ENCODE results near the gene LIN37. TPM values are rescaled to one million over a fixed set of nuclear protein-coding genes. Genes with fewer than 3 reads are reported as not detected.

Gene LIN37
- total and polyA plus RNA-seq, 4 donors, result 2.6 to 7.0 (median 6.1) TPM

DNA sequence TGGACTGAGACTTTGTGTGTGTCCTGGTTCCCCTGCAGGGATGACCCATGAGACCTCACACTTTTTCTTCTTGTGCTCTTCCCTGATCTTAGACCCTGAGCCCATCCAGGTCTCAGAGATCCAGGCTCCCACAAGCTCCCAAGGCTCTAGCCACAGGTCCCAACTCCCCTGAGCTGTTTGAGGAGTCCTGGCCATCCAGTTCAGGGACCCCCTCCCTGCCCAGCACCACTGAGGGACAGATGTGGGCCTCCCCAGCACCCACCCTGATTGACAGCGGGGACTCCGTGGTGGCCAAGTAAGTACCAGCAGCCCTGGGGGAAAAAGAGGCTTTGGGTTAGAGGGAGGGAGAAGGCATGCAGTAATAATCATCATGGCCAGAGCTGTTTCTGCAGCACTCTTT lies 11.3 kb downstream of the LIN37 start:
- Histone ChIP-seq H3K27me3 (ENCODE audit: control insufficient read depth in 4 of 4, insufficient read depth in 4 of 4, low read length in 3 of 4) (no peaks in the 10 kb centered on the region), H3K36me3 (ENCODE audit: control insufficient read depth in 4 of 4, insufficient read depth in 3 of 4, low read depth in 1 of 4, low read length in 3 of 4) (peaks cover 1 to 8% (median 2%) of the 10 kb centered on the region in 4 donors), H3K4me3 (ENCODE audit: low read depth in 1 of 3, low read length in 3 of 3) (no peak overlapping the region), H3K9me3 (ENCODE audit: control insufficient read depth in 4 of 4, low read length in 3 of 4) (no peaks in the 10 kb centered on the region), H3K27ac (ENCODE audit: low read depth in 1 of 2, low read length in 2 of 2) (no peak overlapping the region), H3K9ac (ENCODE audit: low read depth in 1 of 2, low read length in 2 of 2) (no peak overlapping the region), H3K4me1 (ENCODE audit: control insufficient read depth in 4 of 4, insufficient read depth in 4 of 4, low read length in 3 of 4) (peaks cover 14 to 19% (median 18%) of the 10 kb centered on the region in 4 donors)
- WGBS, result 99% methylated on average over 2 of the region's 2 CpGs
- TF ChIP-seq RAD21 (IDR thresholded peaks at IDR 0.05) (no peak), FOXA2 (IDR thresholded peaks at IDR 0.05) (no peak)
- TF ChIP-seq, protein P1, sequence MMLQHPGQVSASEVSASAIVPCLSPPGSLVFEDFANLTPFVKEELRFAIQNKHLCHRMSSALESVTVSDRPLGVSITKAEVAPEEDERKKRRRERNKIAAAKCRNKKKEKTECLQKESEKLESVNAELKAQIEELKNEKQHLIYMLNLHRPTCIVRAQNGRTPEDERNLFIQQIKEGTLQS (IDR thresholded peaks at IDR 0.05), result no peak
- DNase-seq (ENCODE audit: low spot score), result no peak

DNA sequence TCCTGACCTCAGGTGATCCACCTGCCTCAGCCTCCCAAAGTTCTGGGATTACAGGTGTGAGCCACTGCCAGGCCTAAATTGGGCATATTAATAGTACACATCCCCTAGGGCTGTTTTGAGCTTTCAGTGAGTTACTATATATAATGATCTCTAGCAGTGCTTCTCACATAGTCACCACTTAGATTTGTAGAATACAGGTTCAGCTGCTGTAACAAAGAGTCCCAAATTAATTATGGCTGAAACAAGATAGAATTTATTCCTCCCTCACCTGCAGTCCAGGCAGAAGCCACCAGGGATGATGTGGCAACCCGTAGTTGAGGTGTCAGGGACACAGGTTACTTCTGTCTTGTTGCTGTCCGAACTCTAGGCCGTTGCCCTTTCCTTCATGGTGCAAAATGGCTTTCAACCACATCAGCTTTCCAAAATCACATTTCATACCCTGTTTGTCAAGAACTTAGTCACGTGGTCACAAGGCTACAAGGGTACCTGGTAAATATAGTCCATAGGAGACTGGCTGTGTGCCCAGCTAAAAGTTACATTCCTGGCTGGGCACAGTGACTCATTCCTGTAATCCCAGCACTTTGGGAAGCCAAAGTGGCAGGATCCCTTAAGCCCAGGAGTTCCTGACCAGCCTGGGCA lies 12.5 kb downstream of the LIN37 start:
- H3K36me3 ChIP-seq (ENCODE audit: control insufficient read depth in 4 of 4, insufficient read depth in 3 of 4, low read depth in 1 of 4, low read length in 3 of 4), result peaks cover 4 to 8% (median 5%) of the 10 kb centered on the region in 4 donors

More for the DNA sequence above, 12.5 kb downstream of the LIN37 start:
- WGBS, result 53% methylated on average over 4 of the region's 4 CpGs
- no peak overlapping the region for H3K4me3 ChIP-seq (ENCODE audit: low read depth in 1 of 3, low read length in 3 of 3)
- TF ChIP-seq, protein P2, sequence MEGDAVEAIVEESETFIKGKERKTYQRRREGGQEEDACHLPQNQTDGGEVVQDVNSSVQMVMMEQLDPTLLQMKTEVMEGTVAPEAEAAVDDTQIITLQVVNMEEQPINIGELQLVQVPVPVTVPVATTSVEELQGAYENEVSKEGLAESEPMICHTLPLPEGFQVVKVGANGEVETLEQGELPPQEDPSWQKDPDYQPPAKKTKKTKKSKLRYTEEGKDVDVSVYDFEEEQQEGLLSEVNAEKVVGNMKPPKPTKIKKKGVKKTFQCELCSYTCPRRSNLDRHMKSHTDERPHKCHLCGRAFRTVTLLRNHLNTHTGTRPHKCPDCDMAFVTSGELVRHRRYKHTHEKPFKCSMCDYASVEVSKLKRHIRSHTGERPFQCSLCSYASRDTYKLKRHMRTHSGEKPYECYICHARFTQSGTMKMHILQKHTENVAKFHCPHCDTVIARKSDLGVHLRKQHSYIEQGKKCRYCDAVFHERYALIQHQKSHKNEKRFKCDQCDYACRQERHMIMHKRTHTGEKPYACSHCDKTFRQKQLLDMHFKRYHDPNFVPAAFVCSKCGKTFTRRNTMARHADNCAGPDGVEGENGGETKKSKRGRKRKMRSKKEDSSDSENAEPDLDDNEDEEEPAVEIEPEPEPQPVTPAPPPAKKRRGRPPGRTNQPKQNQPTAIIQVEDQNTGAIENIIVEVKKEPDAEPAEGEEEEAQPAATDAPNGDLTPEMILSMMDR (IDR thresholded peaks at IDR 0.05; ENCODE audit: low read depth, low read length, missing input control), result no peak
- peak; percentile 97 for TF ChIP-seq RXRA (IDR thresholded peaks at IDR 0.05)
- TF ChIP-seq GABPA (IDR thresholded peaks at IDR 0.05 in 1 of 2, conservative IDR thresholded peaks at IDR 0.05 in 1 of 2), result peak in 1 of 2 donors; percentile 9
- peak; percentile 39 to 66 for TF ChIP-seq HNF4A (conservative IDR thresholded peaks at IDR 0.05)
- TF ChIP-seq TAF1 (conservative IDR thresholded peaks at IDR 0.05), result no peak
- peak; percentile 57 for TF ChIP-seq SP1 (IDR thresholded peaks at IDR 0.05)
- no peak for TF ChIP-seq FOXA1 (IDR thresholded peaks at IDR 0.05)
- peak in 1 of 2 donors; percentile 57 for TF ChIP-seq JUND (IDR thresholded peaks at IDR 0.05)
- TF ChIP-seq, protein P3, sequence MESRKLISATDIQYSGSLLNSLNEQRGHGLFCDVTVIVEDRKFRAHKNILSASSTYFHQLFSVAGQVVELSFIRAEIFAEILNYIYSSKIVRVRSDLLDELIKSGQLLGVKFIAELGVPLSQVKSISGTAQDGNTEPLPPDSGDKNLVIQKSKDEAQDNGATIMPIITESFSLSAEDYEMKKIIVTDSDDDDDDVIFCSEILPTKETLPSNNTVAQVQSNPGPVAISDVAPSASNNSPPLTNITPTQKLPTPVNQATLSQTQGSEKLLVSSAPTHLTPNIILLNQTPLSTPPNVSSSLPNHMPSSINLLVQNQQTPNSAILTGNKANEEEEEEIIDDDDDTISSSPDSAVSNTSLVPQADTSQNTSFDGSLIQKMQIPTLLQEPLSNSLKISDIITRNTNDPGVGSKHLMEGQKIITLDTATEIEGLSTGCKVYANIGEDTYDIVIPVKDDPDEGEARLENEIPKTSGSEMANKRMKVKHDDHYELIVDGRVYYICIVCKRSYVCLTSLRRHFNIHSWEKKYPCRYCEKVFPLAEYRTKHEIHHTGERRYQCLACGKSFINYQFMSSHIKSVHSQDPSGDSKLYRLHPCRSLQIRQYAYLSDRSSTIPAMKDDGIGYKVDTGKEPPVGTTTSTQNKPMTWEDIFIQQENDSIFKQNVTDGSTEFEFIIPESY (IDR thresholded peaks at IDR 0.05), result peak; percentile 55
- TF ChIP-seq RAD21 (IDR thresholded peaks at IDR 0.05), result peak; percentile 22 to 25
- no peak for TF ChIP-seq NR2F2 (IDR thresholded peaks at IDR 0.05)
- TF ChIP-seq, protein P1 (IDR thresholded peaks at IDR 0.05), result no peak
- no peak for TF ChIP-seq HNF4G (IDR thresholded peaks at IDR 0.05)
- no peak for TF ChIP-seq EGR1 (IDR thresholded peaks at IDR 0.05; ENCODE audit: low read depth in 2 of 2)
- TF ChIP-seq FOXA2 (IDR thresholded peaks at IDR 0.05), result peak; percentile 17
- TF ChIP-seq, protein P4, sequence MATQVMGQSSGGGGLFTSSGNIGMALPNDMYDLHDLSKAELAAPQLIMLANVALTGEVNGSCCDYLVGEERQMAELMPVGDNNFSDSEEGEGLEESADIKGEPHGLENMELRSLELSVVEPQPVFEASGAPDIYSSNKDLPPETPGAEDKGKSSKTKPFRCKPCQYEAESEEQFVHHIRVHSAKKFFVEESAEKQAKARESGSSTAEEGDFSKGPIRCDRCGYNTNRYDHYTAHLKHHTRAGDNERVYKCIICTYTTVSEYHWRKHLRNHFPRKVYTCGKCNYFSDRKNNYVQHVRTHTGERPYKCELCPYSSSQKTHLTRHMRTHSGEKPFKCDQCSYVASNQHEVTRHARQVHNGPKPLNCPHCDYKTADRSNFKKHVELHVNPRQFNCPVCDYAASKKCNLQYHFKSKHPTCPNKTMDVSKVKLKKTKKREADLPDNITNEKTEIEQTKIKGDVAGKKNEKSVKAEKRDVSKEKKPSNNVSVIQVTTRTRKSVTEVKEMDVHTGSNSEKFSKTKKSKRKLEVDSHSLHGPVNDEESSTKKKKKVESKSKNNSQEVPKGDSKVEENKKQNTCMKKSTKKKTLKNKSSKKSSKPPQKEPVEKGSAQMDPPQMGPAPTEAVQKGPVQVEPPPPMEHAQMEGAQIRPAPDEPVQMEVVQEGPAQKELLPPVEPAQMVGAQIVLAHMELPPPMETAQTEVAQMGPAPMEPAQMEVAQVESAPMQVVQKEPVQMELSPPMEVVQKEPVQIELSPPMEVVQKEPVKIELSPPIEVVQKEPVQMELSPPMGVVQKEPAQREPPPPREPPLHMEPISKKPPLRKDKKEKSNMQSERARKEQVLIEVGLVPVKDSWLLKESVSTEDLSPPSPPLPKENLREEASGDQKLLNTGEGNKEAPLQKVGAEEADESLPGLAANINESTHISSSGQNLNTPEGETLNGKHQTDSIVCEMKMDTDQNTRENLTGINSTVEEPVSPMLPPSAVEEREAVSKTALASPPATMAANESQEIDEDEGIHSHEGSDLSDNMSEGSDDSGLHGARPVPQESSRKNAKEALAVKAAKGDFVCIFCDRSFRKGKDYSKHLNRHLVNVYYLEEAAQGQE (IDR thresholded peaks at IDR 0.05), result no peak
- peak; percentile 76 for TF ChIP-seq YY1 (IDR thresholded peaks at IDR 0.05)
- TF ChIP-seq, protein P5, sequence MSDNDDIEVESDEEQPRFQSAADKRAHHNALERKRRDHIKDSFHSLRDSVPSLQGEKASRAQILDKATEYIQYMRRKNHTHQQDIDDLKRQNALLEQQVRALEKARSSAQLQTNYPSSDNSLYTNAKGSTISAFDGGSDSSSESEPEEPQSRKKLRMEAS (IDR thresholded peaks at IDR 0.05), result no peak
- H3K27ac ChIP-seq (ENCODE audit: low read depth in 1 of 2, low read length in 2 of 2), result no peak overlapping the region
- no peaks in the 10 kb centered on the region for H3K9me3 ChIP-seq (ENCODE audit: control insufficient read depth in 4 of 4, low read length in 3 of 4)
- H3K9ac ChIP-seq (ENCODE audit: low read depth in 1 of 2, low read length in 2 of 2), result no peak overlapping the region
- no peak for DNase-seq (ENCODE audit: low spot score)
- no peaks in the 10 kb centered on the region for H3K27me3 ChIP-seq (ENCODE audit: control insufficient read depth in 4 of 4, insufficient read depth in 4 of 4, low read length in 3 of 4)
- H3K4me1 ChIP-seq (ENCODE audit: control insufficient read depth in 4 of 4, insufficient read depth in 4 of 4, low read length in 3 of 4), result peaks cover 14 to 18% (median 17%) of the 10 kb centered on the region in 4 donors

Data from liver (tissue), 9 donors.